Smooth muscle cell of the brain vasculature (primary cell): Measurements from ENCODE around the gene MSI2.

Source experiments
- DNase-seq: peaks from one replicate; pipeline ENCODE4 v3.0.0-alpha.2; 2012; ENCODE audit warnings: low read depth, low spot score

MSI2 gene

DNA sequence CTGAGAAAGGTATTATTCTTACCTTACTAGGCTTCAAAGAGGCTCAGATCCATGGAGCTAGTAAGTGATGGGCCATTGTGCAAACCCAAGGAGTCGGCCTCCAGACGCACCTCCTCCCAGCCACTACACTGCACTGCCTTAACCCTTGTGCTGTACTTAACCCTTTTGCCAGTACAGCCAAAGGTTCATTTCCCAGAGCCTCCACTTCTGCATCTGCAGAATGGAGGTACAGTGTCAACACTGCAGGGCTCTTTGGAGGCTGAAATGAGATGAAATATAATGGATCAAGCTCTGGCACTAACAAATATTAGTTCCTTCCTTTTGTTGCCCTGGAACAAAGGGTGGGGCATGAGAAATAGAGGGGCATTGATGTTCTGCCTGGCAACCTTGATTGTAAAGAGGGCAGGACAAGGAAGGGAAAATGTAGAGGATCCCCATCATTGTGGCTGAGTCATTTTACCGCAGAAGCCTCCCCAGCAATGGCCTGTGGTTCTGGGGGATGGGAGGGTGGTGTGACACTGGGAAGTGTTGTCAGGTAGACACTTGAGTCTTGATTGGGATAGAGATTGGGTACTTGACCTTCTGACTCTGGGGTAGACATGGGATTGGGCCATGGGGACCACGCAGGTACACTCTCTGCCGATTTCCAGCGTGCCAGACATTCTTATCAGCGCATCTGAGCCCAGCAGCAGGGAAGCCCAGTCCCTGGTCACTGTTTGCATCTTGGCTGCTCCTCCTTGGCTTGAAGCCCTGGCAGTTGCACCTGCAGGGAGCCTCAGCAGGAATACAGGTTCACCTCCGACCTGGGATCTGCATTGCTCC is 84.0 kb downstream of the MSI2 start:
- DNase-seq: no peak

DNA sequence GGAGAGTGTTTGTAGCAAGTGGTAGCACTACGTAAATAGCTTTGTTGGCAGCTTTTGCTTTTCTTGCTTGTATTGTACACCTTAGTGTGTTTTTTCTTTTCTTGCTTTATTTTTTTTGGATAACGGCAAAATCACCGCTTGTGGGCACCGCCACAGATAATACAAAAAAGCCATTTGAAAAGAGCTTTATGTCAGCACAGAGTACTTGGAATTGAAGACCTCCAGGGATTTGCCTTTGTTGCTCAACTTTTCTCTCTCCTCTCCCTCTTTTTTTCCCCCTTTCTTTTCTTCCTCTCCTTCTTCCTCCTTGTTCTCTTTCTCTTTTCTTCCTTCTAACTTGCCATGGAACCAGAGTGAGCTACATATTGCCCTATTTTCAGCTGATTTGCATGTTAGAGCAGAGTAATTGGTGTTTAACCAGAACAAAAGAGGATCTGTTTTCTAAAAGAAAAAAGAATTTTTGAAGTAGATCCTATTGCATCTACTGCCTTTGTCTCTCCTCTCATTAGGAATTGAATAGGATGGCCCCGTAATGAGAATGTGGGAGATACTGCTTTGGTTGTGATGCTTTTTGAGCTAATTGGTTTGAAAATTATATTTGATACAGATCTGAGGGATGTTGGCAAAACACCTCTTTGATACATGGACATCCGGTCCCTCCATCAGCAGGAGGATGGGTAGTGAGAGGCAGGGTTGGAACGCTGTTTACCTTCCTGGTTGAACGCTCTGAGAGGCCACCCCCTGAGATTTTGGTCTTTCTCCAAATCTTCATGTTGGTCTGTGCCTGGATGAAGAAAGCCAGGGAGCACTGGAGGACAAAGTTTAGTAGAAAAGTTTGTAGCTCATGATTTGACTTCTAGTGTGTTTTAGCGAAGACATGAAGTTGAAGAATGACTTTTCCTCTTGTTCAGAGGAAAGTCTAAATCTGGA is 85.6 kb downstream of the MSI2 start:
- peak; percentile 28 for DNase-seq

DNA sequence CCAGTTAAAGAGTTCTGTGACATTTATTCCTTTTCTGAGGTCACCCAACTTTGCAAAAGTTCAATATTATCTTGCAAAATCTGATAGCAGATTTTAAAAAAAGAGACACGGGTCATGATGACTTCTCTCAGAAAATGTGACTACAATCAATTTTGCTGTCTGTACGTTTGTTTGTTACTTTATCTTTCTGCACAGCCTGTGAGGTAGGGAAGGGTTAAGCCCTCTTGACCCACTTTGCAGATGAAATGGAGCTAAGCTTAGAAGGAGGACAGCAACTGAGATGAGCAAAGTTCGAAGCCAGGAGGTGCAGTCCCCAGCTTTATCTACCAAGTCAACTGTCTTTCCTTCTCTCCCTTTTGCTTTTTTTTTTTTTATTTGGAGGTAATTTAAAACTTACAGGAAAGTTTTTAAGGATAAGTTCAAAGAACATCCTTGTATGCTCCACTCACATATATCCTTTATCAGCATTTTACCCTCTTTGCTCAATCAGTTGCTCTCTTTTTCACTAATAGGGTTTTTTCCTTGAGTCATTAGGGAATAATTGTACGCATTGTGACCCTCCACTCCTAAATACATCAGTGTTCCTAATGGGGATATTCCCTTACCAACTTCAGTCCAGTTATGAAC is 86.8 kb downstream of the MSI2 start:
- DNase-seq: no peak

GRCh38 chr17:57343717-57344116 is 87.4 kb downstream of the MSI2 start:
- DNase-seq: no peak

GRCh38 chr17:57344261-57344660 is 87.9 kb downstream of the MSI2 start:
- no peak for DNase-seq

DNA sequence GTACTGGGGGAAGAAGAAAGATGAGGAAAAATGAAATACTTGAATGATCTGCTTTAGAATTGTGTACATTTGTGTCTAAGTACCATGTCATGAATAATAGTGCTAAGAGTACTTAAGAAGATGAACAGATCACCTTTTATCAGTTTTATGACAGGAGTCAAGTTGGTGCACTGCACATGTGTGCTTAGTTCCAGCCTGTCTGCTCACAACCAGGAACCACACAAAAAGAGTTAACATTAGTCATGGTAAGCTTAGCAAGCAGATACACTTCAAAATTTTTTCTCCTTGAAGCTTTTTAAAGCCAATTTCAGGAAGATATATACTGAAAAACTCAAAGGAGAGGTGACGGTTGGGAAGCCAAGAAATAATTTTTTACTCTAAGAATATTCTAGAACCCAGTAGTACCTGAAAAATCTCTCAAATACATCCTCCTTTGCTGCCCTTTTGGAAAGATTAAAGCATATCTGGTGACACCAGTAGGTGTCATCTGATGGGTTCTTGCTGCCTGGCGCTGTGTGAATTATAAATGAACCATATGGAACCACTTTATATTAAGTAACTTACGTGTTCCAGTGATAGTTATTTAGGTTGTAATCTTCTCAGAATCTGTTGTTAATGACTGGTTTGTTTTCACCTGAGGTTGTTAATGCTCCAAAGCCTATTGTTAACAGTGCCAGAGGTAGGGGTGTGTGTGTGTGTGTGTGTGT is 93.4 kb downstream of the MSI2 start:
- DNase-seq: no peak

DNA sequence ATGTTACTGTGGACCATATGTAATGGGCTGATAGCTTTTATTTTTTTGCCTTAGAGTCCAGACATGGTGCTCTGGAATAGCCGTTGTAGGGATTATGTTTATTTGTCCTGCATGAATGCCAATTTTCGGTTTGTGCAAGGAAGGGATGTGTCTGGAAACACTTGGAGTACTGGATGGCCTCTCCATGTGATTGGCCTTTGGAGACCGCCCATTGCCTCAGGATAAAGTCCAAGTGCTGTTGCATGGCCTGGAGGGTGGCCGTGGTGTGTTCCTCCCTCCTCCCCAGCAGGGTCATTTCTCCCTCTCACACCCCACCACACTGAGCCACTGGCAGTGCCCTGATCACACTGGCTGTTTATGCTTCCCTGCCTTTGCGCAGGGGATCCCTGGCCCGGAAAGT is 93.9 kb downstream of the MSI2 start:
- DNase-seq: peak; percentile 36

GRCh38 chr17:57352665-57353175 is 96.4 kb downstream of the MSI2 start:
- DNase-seq: no peak

DNA sequence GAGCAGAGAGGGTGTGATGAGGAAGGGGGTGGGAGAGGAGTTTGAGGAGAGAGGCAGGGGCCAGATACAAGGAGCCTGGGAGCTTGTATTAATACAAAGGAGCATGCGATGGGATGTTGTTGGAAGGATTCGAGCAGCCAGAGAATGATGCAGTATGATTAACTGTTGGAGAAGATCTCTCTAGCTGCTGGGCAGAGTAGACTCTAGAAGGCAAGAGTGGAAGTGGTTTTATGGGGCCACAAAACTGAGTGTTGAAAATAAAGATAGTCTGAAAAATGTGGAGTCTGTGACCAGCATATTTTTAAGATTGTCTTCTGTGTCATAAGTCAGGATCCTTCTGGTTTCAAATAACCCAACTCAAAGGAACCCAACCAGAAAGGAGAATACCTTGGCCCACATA is 98.3 kb downstream of the MSI2 start:
- no peak for DNase-seq

DNA sequence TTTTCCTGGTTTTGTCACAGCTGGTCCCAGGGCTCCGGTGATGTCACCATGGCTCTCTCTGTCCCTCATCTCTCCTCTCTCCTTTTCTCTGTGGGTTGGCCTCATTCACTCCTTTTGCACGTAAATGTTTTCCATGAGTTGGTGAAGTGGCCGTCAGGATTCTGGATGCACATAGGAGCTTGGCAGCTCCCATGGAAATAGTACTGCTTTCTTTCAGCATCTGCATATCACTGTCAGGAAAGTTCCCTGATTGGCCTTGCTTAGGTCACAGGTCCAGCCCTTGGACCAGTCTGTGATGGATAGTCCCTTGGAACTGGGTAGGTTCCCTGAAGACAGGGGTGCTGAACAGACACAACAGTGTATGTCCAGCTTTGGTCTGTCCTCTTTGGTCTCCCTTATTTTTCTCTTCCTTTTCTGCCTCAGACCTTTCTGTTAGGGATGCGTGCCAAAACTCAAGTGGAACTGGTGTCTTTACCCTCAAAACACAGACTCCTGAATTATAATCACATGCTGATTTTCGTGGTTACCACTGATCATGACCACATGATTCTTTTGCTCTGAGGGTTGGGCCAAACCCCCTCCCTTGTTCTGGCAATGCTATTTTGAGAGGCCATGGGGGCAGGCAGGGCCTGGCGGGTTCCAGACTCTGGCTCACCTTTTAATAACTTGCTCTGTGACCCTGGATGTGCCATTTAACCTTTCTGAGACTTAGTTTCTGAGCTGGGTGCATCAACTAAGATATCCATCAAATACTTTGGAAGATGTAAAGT is 99.0 kb downstream of the MSI2 start:
- no peak for DNase-seq

DNA sequence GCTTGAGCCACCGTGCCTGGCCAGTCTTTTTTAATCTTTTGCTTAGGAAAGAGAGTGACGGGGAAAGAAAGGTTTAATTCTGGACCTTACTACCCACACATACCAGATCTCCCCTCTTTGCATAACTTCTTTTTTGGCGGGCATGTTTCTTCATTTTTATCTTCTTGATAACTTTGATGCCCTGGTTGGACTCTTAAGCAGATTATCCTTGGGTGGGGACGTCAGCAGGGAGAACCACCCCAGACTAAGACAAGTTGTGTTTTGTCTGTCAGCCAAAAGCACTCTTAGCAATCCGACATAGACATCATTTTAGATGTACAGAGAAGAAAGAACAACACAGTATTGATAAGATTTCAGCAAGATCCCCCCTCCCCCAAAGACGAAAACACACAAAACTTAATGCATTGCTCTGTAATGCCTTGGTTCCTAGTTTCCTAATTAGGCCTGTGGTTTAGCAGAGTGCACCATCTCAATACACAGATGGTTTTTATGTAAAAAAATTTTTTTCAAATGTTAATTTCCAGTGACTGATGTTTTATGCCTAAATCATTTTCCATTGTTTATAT is 99.9 kb downstream of the MSI2 start:
- DNase-seq: no peak

DNA sequence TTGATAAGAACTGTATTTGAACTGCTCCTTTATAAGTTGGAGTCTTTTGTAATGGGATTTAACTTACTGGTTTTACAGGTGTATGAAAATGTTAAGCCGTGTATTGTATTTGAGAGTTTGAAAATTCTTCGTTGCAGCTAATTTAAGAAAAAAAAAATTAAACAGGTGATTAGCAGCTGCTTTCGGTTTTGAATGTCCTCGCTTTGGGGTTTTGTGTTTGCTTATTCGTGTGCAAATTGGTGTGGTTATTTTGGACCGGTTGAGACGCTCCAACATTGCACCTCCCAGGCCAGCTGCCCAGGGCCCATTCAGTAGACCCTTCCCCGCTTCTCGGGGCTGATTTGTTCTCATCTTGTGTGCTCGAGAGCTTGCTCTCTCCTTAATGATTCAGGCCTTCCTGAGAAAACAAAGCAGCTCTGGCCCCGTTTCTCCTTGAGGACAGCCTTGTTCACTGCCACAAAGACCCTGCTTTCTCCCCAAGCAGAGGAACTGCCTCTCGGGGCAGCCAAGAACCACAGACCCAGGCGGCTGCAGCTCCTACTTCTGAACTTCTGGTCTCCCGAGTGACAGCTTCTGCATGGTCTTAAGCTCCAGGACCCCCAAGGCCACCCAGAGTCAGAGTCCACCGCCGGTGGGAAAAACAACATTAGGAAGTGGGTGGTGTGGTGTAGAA is 100.5 kb downstream of the MSI2 start:
- no peak for DNase-seq

- no peak for DNase-seq
Measured at GRCh38 chr17:57357392-57357784, 101.1 kb downstream of the MSI2 start.

- no peak for DNase-seq
Measured at GRCh38 chr17:57357830-57358430, 101.6 kb downstream of the MSI2 start.

DNA sequence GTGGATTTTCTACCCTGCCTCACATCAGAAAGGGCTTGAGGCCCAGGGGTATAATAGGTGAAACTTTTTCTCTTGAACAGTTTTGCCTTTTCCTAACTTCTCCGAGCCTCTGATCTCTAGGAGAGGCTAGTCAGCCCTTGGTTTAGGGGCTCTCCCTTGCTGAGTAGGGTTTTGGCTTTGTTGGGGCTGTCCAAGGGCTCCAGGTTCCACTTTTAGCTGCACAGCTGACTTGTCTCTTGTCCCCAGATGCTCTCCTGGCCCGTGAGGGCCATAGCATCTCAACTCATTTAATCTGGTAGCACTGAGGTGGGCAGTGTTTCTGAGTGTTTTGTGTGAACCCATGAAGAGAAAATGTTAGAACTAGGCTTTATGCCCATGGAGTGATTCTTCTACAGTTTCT is 103.9 kb downstream of the MSI2 start:
- DNase-seq: no peak

DNA sequence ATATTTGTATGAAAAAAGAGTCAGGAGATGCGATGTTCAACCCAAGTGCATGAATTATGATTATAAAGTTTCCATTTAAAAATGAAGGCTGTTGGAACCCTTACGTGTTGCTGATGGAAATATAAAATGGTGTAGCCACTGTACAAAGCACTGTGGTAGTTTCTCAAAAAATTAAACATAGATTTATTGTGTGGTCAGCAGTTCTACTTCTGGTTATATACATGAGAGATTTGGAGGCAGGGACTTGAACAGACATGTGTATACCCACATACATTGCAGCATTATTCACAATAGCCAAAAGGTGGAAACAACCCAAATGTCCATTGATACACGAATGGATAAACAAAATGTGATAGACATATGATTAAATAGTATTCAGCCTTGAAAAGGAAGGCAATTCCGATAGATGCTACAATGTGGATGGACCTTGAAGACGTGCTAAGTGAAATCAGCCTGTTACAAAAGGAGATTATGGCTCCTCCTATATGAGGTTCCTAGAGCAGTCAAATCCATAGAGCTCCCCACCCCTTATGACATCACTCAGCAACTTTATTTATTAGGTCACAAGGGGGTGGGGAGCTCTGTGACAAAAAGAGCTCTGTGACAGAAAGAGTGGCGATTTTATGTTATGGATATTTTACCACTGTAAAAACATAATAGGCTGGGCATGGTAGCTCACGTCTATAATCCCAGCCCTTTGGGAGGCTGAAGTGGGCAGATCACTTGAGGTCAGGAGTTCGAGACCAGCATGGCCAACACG is 106.7 kb downstream of the MSI2 start:
- no peak for DNase-seq

DNA sequence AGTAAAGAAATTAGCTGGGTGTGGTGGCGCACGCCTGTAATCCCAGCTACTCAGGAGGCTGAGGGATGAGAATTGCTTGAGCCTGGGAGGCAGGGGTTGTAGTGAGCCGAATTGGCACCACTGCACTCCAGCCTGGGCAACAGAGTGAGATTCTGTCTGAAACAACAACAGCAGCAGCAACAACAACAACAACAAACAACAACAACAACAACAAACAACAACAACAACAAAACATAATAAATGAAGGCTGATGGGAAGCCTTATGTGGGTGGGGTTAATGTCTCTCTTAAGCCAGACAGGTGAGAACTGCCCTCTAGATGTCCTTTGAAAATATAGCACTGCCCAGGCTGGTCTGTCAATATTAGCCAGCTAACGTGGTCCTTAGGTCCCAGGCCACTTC is 107.3 kb downstream of the MSI2 start:
- DNase-seq: no peak

GRCh38 chr17:57363998-57364643 is 107.8 kb downstream of the MSI2 start:
- DNase-seq: no peak
